ENCODE results near the gene AIP. TPM values are rescaled to one million over a fixed set of nuclear protein-coding genes. Genes with fewer than 3 reads are reported as not detected.

The AIP gene
- total and polyA plus RNA-seq, 2 of the 8 experiments (the other 6 are each of a cell fraction or from before 2014, with no cell fraction given): 29.8 to 54.4 TPM

- H4K8ac ChIP-seq (ENCODE audit: extremely low read depth, insufficient read depth, low read length): no peak overlapping the region
- no peak overlapping the region for H4K91ac ChIP-seq (replicated peaks; ENCODE audit: insufficient read length, low read length)
- TF ChIP-seq SP1 (IDR thresholded peaks at IDR 0.05; ENCODE audit: low read depth, low read length): no peak
- TF ChIP-seq CHD1 (IDR thresholded peaks at IDR 0.05; ENCODE audit: low read depth, low read length): no peak
- TF ChIP-seq HDAC2 (IDR thresholded peaks at IDR 0.05; ENCODE audit: borderline replicate concordance in 1 of 2, low read depth in 2 of 2, low read length in 2 of 2): no peak
- no peak for TF ChIP-seq SUZ12 (IDR thresholded peaks at IDR 0.05; ENCODE audit: low read length)
- no peak for TF ChIP-seq CBX5 (IDR thresholded peaks at IDR 0.05; ENCODE audit: low read depth, low read length)
- TF ChIP-seq, protein P1, sequence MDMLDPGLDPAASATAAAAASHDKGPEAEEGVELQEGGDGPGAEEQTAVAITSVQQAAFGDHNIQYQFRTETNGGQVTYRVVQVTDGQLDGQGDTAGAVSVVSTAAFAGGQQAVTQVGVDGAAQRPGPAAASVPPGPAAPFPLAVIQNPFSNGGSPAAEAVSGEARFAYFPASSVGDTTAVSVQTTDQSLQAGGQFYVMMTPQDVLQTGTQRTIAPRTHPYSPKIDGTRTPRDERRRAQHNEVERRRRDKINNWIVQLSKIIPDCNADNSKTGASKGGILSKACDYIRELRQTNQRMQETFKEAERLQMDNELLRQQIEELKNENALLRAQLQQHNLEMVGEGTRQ (IDR thresholded peaks at IDR 0.05; ENCODE audit: low read length): no peak
- TF ChIP-seq YY1 (IDR thresholded peaks at IDR 0.05; ENCODE audit: low read depth, low read length): no peak
- no peak for TF ChIP-seq EZH2 (IDR thresholded peaks at IDR 0.05; ENCODE audit: low read depth, low read length, severe bottlenecking)
- no peak for TF ChIP-seq POU5F1 (IDR thresholded peaks at IDR 0.05; ENCODE audit: low read depth, low read length)
- no peak overlapping the region for H2BK20ac ChIP-seq (ENCODE audit: low read length)
- H3K56ac ChIP-seq (replicated peaks; ENCODE audit: insufficient read length, low read depth, low read length): no peak overlapping the region
- H2BK12ac ChIP-seq (ENCODE audit: low read depth, low read length): no peak overlapping the region
- no peak overlapping the region for H3K4me3 ChIP-seq (ENCODE audit: extremely low read depth in 1 of 4, insufficient read depth in 2 of 4, low read depth in 3 of 4, low read length in 4 of 4)
- no peak overlapping the region for H2AFZ ChIP-seq (ENCODE audit: low read length)
- no peaks in the 10 kb centered on the region for H3K79me1 ChIP-seq (ENCODE audit: low read depth, low read length)
- H2BK15ac ChIP-seq (ENCODE audit: low read length): no peak overlapping the region
- ChIA-PET CTCF (ENCODE audit: partially characterized antibody) (no interaction called here), POLR2A (ENCODE audit: partially characterized antibody) (no interaction called here)
- DNase-seq (ENCODE audit: low read depth in 1 of 2, low spot score in 2 of 2) (no peak), FAIRE-seq (no peak)
- H4K20me1 ChIP-seq (replicated peaks in 1 of 2; ENCODE audit: control insufficient read depth in 1 of 2, insufficient read depth in 2 of 2, low read length in 2 of 2): peaks cover 3 to 7% of the 10 kb centered on the region in 2 experiments
- H3K4ac ChIP-seq (replicated peaks; ENCODE audit: insufficient read length, low read depth, low read length): no peak overlapping the region
- no peaks in the 10 kb centered on the region for H3K36me3 ChIP-seq (ENCODE audit: control insufficient read depth in 2 of 4, insufficient read depth in 4 of 4, low read length in 3 of 4)
- no peak overlapping the region for H4K5ac ChIP-seq (ENCODE audit: insufficient read length, low read depth, low read length)
- no peak overlapping the region for H2BK5ac ChIP-seq (ENCODE audit: low read depth, low read length)
- H2BK120ac ChIP-seq (replicated peaks; ENCODE audit: low read depth, low read length): no peak overlapping the region
- H3K9me3 ChIP-seq (ENCODE audit: insufficient read depth in 2 of 2, low read depth in 1 of 2, low read length in 1 of 2): no peaks in the 10 kb centered on the region
- H3K18ac ChIP-seq (ENCODE audit: extremely low read depth, low read length): no peak overlapping the region
- no peak overlapping the region for H3K27ac ChIP-seq (ENCODE audit: low read depth, low read length)
- H3K4me1 ChIP-seq (replicated peaks in 1 of 4; ENCODE audit: control insufficient read depth in 3 of 4, insufficient read depth in 4 of 4, low read length in 3 of 4): peaks cover 0 to 19% (median 10%) of the 10 kb centered on the region in 4 experiments; a peak in 6 of 7 replicates
- no peak overlapping the region for H2AK5ac ChIP-seq (ENCODE audit: low read depth, low read length)
- peaks cover 0 to 8% (median 2%) of the 10 kb centered on the region in 4 experiments; a peak in 2 of 7 replicates for H3K27me3 ChIP-seq (replicated peaks in 1 of 4; ENCODE audit: control insufficient read depth in 3 of 4, extremely low read depth in 1 of 4, insufficient read depth in 3 of 4, low read length in 3 of 4)
- no peak overlapping the region for H3K4me2 ChIP-seq (ENCODE audit: insufficient read depth in 1 of 2, low read depth in 2 of 2, low read length in 2 of 2)
- H3K23me2 ChIP-seq (ENCODE audit: low read depth, low read length): peaks cover 11% of the 10 kb centered on the region
- 0 out of 4 replicates have a peak, but pooled peaks cover 0 to 8% of the 10 kb centered on the region in 2 experiments for H3K79me2 ChIP-seq (ENCODE audit: control insufficient read depth in 1 of 2, insufficient read depth in 2 of 2, low read length in 2 of 2)
- WGBS, 2 experiments (ENCODE audit: extremely low coverage in 1 of 2, insufficient coverage in 1 of 2, insufficient read length in 1 of 2, insufficient replicate concordance in 2 of 2, low coverage in 1 of 2, low lambda C conversion rate in 2 of 2, missing lambda C conversion rate in 1 of 2): 79% methylated on average over 3 of the region's 3 CpGs; no CpG with 5 or more reads in 1 of the 2 experiments
- H3K9ac ChIP-seq (replicated peaks in 1 of 4; ENCODE audit: extremely low read depth in 1 of 4, low read depth in 3 of 4, low read length in 3 of 4): no peak overlapping the region
- no peak overlapping the region for H3K23ac ChIP-seq (ENCODE audit: insufficient read length)
- H3K14ac ChIP-seq (ENCODE audit: insufficient read length): no peak overlapping the region
Observed at GRCh38 chr11:67510023-67510345, 27.2 kb downstream of the AIP start.

Measured in H1 (cell line).